HEK293T (cell line): Measurements from ENCODE around the gene SERPINB5.

Source experiments
- CTCF ChIA-PET: fragments of 350-600 bp; formaldehyde crosslinking; extraction: SDS; loops from one replicate; lab custom pipeline; 2021; ENCODE audit warnings: antibody characterized with exemption, inconsistent platforms; lab: Yijun Ruan, JAX
- POLR2A ChIA-PET: fragments of 350-600 bp; formaldehyde crosslinking; extraction: SDS; loops from one replicate; lab custom pipeline; 2020; ENCODE audit warnings: antibody characterized with exemption, inconsistent platforms; lab: Yijun Ruan, JAX
- DNase-seq: peaks from one replicate; pipeline ENCODE4 v3.0.0; 2012; ENCODE audit warnings: mixed read lengths; ENCODE audit errors: extremely low spot score
- ARNT ChIP-seq: fragments of 450-650 bp; IDR thresholded peaks from 2 replicates; pipeline ENCODE4 v1.6.1; 2017; ENCODE audit warnings: mild to moderate bottlenecking
- BHLHE40 ChIP-seq: fragments of 450-650 bp; IDR thresholded peaks from 2 replicates; pipeline ENCODE4 v1.6.1; 2016; ENCODE audit warnings: mild to moderate bottlenecking, moderate library complexity, borderline replicate concordance
- CTBP1 ChIP-seq: fragments of 450-650 bp; IDR thresholded peaks from 2 replicates; pipeline ENCODE4 v1.6.1; 2016; ENCODE audit warnings: borderline replicate concordance
- ELF4 ChIP-seq: fragments of 450-650 bp; IDR thresholded peaks from 2 replicates; pipeline ENCODE4 v1.6.1; 2017; ENCODE audit warnings: antibody characterized with exemption
- FOXA1 ChIP-seq: fragments of 450-650 bp; IDR thresholded peaks from 2 replicates; pipeline ENCODE4 v1.6.1; 2016; ENCODE audit warnings: mild to moderate bottlenecking
- FOXK2 ChIP-seq: fragments of 450-650 bp; IDR thresholded peaks from 2 replicates; pipeline ENCODE4 v1.6.1; 2016; ENCODE audit warnings: mild to moderate bottlenecking
- FOXM1 ChIP-seq: fragments of 450-650 bp; IDR thresholded peaks from 2 replicates; pipeline ENCODE4 v1.6.1; 2017; ENCODE audit warnings: mild to moderate bottlenecking, borderline replicate concordance
- HDGF ChIP-seq: fragments of 450-650 bp; IDR thresholded peaks from 2 replicates; pipeline ENCODE4 v1.6.1; 2017; ENCODE audit warnings: antibody characterized with exemption, borderline replicate concordance
- L3MBTL2 ChIP-seq: fragments of 450-650 bp; conservative IDR thresholded peaks from 2 replicates; pipeline ENCODE4 v1.6.1; 2016; ENCODE audit warnings: mild to moderate bottlenecking
- LEF1 ChIP-seq: fragments of 450-650 bp; IDR thresholded peaks from 2 replicates; pipeline ENCODE4 v1.6.1; 2017; ENCODE audit warnings: mild to moderate bottlenecking, borderline replicate concordance
- NFRKB ChIP-seq: fragments of 450-650 bp; IDR thresholded peaks from 2 replicates; pipeline ENCODE4 v1.6.1; 2016; ENCODE audit warnings: mild to moderate bottlenecking, moderate library complexity
- SP1 ChIP-seq: fragments of 450-650 bp; IDR thresholded peaks from 2 replicates; pipeline ENCODE4 v1.6.1; 2017
- SUZ12 ChIP-seq: fragments of 450-650 bp; IDR thresholded peaks from 2 replicates; pipeline ENCODE4 v1.6.1; 2016; ENCODE audit warnings: mild to moderate bottlenecking
- TARDBP ChIP-seq: fragments of 450-650 bp; IDR thresholded peaks from 2 replicates; pipeline ENCODE4 v1.6.1; 2016
- ZNF384 ChIP-seq: fragments of 450-650 bp; IDR thresholded peaks from 2 replicates; pipeline ENCODE4 v1.6.1; 2016
- TF ChIP-seq, protein P1 (sequence below): fragments of 450-650 bp; IDR thresholded peaks from 2 replicates; pipeline ENCODE4 v1.6.1; 2016

The SERPINB5 gene

DNA sequence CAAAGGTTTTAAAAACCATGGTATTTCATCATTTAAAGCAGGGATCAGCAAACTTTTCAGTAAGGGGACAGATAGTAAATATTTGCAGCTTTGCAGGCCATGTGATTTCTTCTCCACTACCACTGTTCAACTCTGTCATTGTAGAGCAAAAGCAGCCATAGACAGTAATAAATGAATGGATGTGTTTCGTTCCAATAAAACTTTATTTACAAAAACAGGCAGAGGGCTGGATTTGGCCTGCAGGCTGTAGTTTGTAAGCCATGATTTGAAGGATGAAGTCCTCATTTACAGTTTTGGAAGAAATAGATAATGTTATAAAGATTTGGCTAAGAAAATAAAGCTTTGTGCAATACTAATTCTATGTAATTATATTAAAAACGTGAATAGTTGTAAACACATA, 67.3 kb downstream of the SERPINB5 start:
- ChIA-PET CTCF (no interaction called here), POLR2A (no interaction called here)
- DNase-seq, result no peak
- TF ChIP-seq SP1, result no peak
- no peak for TF ChIP-seq BHLHE40
- no peak for TF ChIP-seq CTBP1
- TF ChIP-seq NFRKB, result no peak
- TF ChIP-seq FOXA1, result no peak
- TF ChIP-seq FOXM1, result no peak

DNA sequence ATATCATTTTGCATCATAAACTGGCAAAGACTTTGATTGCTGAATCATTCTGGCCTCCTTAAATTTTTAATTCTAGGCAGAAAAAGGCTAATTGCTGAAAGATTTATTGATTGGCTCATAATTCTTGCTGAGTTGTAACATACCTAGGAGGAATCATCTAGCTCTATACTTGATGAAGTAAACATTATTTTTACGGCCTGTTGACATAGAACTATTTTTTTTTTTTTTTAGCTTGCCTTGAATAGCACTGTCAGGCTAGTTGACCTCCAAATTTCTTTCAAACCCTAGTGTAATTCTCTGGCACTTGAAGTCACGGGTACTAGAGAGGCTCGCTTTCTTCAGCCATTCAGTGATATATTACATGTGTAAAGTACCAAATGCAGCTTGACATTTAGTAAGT, 68.2 kb downstream of the SERPINB5 start:
- TF ChIP-seq HDGF (no peak), FOXM1 (no peak), ELF4 (no peak), FOXK2 (no peak), CTBP1 (no peak), ARNT (no peak)
- DNase-seq, result no peak
- CTCF ChIA-PET, result interaction anchor here (0.7 kb wide), 1 partner anchor 253 kb away, joined by 3 read pairs; no protein-coding TSS in a partner anchor
- POLR2A ChIA-PET, result no interaction called here

DNA sequence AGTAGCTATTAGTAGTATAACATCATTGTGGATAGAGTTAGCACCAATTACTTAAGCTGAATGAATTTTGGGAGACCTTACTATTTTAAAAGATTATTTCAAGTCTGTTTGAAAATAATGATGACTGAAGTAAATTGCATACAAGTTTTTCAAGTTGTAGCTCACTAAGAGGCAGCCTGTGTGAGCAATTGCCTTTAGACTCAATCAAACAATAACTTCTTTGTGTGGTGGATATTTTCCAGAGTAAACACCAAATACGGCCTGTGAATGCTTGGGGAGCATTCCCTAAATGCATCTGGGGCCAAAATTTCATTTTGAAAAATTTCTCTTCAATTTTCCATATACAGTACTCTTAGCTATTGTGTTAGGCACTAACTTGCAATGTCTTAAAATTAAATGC, 73.3 kb downstream of the SERPINB5 start:
- TF ChIP-seq SUZ12 (no peak), BHLHE40 (no peak), L3MBTL2 (no peak), ELF4 (no peak), FOXK2 (no peak), CTBP1 (no peak), TARDBP (no peak), FOXM1 (no peak), ARNT (no peak), LEF1 (no peak), ZNF384 (no peak), FOXA1 (no peak), HDGF (no peak), NFRKB (no peak), SP1 (no peak)
- TF ChIP-seq, protein P1, sequence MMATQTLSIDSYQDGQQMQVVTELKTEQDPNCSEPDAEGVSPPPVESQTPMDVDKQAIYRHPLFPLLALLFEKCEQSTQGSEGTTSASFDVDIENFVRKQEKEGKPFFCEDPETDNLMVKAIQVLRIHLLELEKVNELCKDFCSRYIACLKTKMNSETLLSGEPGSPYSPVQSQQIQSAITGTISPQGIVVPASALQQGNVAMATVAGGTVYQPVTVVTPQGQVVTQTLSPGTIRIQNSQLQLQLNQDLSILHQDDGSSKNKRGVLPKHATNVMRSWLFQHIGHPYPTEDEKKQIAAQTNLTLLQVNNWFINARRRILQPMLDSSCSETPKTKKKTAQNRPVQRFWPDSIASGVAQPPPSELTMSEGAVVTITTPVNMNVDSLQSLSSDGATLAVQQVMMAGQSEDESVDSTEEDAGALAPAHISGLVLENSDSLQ, result no peak
- POLR2A ChIA-PET, result interaction anchor here (1.0 kb wide), 1 partner anchor 420 kb away, joined by 3 read pairs; no protein-coding TSS in a partner anchor
- no peak for DNase-seq
- CTCF ChIA-PET, result interaction anchor here (0.5 to 1.3 kb wide), 2 partner anchors 28 to 386 kb away, joined by 3 read pairs; no protein-coding TSS in a partner anchor

DNA sequence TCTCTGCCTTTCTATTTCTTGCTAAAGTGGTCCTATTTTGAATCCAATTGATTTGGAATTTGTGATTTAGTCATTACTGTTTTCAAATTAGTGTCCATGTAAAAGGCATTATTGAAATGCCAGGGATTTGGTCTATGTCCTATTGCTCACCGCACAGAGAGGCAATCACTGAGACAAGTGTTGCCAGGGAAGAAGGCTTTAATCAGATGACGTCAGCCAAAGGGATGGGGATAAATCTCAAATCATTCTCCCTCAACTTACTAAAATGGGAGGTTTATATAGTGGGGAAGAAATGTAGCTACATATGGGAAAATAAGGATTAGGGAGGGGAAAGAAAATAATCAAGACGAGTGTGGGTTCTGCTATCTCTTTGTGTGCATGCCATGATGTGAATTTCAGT, 75.0 kb downstream of the SERPINB5 start:
- no peak for DNase-seq
- CTCF ChIA-PET, result no interaction called here
- POLR2A ChIA-PET, result no interaction called here
- no peak for TF ChIP-seq TARDBP
- no peak for TF ChIP-seq ZNF384
- TF ChIP-seq NFRKB, result no peak
- TF ChIP-seq, protein P1, result no peak
- no peak for TF ChIP-seq FOXM1
- no peak for TF ChIP-seq L3MBTL2
- no peak for TF ChIP-seq LEF1
- TF ChIP-seq HDGF, result no peak
- no peak for TF ChIP-seq SUZ12
- TF ChIP-seq SP1, result no peak
- TF ChIP-seq ELF4, result no peak
- no peak for TF ChIP-seq BHLHE40
- TF ChIP-seq CTBP1, result no peak
- TF ChIP-seq ARNT, result no peak
- no peak for TF ChIP-seq FOXA1
- no peak for TF ChIP-seq FOXK2

DNA sequence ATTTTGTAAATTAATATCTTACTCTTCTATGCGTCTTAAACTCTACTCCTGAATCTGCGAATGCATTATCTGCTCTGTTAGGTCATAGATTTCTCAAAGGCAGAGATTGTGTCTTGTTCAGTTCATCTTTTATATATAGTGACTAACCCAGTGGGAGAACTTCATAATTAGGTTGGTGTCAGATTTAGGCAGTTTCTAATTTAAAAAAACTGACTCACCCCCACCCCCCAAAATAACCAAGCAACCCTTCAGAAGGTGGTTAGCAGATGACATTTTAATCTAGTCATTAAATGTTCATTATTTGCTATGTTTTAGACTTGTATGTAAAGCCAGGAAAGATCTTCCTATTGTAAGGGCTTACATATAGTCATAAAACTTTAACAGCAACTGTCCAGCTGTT, 75.8 kb downstream of the SERPINB5 start:
- POLR2A ChIA-PET, result no interaction called here
- CTCF ChIA-PET, result no interaction called here
- TF ChIP-seq TARDBP (no peak), NFRKB (no peak), FOXK2 (no peak)

DNA sequence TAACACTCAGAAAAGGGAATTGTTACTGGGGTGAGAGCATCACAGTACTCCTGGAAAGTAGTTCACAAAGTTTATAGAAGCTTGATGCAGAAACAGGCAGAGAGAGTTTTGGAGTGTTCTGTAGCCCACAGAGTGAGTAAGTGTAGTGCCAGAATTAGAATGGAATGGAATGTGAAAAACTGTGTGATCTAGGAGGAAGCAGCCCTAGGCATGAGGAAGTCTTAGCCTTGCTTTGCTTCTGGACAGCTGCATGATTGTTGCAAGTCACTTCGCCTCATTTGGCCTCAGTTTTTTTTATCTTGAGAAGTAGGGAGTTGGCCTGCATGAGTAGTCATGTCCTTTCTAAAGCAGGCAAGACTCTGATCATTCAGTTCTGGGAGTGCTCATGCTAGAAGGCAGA, 76.3 kb downstream of the SERPINB5 start:
- ChIA-PET CTCF (no interaction called here), POLR2A (no interaction called here)
- DNase-seq, result no peak
- no peak for TF ChIP-seq ZNF384
- no peak for TF ChIP-seq ARNT
- no peak for TF ChIP-seq HDGF
- TF ChIP-seq FOXK2, result no peak
- TF ChIP-seq, protein P1, result no peak
- TF ChIP-seq NFRKB, result no peak
- no peak for TF ChIP-seq SP1
- no peak for TF ChIP-seq TARDBP
- TF ChIP-seq ELF4, result no peak
- TF ChIP-seq LEF1, result no peak
- TF ChIP-seq L3MBTL2, result no peak
- no peak for TF ChIP-seq BHLHE40
- TF ChIP-seq CTBP1, result no peak
- no peak for TF ChIP-seq SUZ12
- no peak for TF ChIP-seq FOXM1
- TF ChIP-seq FOXA1, result no peak

More for the DNA sequence above, 75.8 kb downstream of the SERPINB5 start:
- no peak for DNase-seq
